Measurements from ENCODE around the gene MAD1L1.

DNA sequence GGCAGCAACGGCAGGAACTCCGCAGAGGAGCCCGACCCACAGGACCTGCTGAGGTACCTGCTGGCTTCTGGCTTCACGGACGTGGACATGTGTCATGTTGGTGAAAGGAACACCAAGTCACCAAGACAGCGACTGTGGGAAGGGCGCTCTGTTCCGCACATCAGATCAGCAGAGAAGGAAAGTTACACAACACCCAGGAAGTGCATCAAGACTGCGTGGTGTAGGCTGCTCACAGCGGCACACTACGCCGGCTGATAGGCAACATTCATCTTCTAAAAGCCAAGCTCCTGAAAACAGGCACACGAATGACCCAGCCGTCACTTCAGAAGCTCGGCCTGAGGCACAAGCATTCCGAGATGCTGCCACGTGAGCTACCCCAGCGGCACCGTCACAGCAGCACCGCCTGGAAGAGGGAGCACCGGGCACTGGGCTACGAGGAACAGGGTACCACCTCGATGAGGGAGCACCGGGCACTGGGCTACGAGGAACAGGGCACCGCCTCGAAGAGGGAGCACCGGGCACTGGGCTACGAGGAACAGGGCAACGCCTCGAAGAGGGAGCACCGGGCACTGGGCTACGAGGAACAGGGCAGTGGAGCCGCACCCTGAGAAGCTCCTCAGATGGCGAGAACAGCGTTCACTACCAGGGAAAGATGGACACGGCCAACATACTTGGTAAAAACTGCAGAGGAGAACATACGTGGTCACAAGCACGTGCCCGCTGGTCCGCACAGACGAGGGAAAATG lies 86.7 kb downstream of the MAD1L1 start:
- TF ChIP-seq, protein P1, sequence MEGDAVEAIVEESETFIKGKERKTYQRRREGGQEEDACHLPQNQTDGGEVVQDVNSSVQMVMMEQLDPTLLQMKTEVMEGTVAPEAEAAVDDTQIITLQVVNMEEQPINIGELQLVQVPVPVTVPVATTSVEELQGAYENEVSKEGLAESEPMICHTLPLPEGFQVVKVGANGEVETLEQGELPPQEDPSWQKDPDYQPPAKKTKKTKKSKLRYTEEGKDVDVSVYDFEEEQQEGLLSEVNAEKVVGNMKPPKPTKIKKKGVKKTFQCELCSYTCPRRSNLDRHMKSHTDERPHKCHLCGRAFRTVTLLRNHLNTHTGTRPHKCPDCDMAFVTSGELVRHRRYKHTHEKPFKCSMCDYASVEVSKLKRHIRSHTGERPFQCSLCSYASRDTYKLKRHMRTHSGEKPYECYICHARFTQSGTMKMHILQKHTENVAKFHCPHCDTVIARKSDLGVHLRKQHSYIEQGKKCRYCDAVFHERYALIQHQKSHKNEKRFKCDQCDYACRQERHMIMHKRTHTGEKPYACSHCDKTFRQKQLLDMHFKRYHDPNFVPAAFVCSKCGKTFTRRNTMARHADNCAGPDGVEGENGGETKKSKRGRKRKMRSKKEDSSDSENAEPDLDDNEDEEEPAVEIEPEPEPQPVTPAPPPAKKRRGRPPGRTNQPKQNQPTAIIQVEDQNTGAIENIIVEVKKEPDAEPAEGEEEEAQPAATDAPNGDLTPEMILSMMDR (conservative IDR thresholded peaks at IDR 0.05 in 1 of 2, IDR thresholded peaks at IDR 0.05 in 1 of 2; ENCODE audit: low read depth in 1 of 2, low read length in 2 of 2) = no peak
- TF ChIP-seq EZH2 (IDR thresholded peaks at IDR 0.05; ENCODE audit: low read length, missing control alignments) = no peak

All from fibroblast of lung (primary cell).